GM21619 (cell line): ENCODE measurements around the gene TLE1.
"Not testable (repeated sequence)": the region's sequence is repeated elsewhere in the genome, so short reads cannot be mapped to it uniquely, and the experiment has no call there.

Source experiments
- ATAC-seq: cut with Tn5 transposase; IDR thresholded peaks from one replicate; pipeline ENCODE4 v1.9.1; 2021; ENCODE audit not compliant: unreplicated experiment

TLE1 gene

DNA sequence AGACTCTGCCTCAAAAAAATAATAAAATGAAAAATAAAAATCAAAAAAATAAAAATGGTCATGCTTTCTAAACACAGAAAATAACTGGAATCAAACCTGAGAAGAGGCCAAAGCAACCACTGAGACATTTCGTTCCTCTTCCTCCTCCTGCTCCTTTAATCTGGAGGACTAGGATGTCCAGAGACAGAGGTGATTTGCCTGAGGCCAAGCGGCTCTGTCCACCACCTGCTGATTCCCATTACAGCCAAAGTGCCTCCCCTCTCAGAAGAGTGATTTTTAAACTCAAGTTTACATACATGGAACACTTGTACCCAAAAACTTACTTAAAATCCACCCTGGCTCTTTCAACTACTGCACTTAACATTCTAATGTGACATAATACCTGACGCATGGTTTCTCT is 65.6 kb downstream of the TLE1 start:
- ATAC-seq, result no peak

DNA sequence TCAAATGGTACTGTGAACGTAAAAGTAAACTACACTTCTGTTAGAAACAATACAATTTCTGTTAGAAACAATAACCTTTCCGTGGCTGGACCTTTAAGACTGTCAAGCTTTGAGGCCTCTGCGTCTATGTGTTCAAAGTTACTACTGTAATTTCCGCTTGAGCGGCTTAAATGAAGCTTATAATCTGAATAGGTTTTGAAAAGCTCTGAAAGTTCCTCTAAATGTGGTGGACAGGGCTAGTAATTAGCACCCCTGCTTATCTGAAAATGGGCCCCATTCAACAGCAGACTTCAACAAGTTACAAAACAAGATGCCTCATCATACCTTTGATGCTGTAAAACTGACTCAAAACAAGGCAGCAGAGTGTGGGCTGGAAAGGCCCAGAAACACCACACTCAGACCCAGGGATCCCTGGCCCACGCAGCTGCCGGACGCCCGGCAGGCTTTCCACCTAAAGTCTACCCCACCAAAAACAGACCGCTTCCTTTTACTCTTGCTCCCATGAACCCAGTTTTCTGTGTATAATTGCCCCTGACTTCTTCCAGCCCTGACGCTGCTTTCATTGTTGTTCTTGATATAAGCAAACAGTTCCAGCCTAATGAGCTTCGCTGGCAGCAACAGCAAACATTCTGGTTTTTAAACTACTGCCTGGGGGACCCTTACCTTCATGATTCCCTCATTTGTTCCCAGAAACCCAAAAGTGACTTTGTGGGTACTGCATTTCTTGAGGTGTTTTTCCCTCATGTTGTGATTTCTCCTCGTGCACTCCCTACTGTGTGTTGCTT is 66.7 kb downstream of the TLE1 start:
- no peak for ATAC-seq

DNA sequence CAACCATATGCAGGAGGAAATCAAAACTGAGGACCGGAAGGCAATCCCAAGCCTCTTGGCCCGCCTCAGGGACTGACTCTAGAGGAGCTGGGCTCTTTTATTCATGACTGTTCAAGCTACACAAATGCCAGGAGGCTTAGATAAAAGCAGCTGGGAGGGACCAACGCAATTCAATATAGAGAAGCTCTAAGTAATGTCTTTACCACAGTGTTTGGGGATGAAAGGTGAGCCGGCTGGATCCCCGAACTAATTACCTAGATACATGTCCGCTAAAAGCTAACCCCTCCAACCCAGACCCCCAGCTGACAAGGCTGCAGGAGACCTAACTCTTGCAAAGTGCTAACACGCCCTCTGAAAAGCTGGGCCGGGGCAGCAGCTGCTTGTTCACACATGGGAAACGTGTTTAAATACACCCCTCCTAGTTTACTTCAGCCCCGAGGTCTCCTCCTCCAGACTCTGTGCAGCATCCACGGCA is 67.5 kb downstream of the TLE1 start:
- no peak for ATAC-seq

DNA sequence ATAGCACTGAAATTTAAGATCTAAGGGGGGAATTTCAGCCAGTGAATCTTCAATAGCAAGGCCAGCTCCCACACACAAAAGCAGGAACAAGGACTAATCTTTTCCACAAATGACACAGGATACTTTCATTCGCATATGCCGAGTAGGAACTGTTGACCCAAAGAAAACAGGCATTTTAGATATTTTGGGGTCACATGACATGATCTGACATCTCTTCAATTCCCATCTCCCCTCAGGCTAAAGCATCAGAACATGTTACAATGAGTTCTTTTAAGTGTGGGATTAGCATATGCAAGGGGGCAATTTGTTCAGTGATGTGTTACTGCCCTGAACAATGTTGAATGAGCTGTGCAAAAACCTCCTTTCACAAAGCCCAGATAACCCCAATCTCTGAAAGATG is 68.2 kb downstream of the TLE1 start:
- ATAC-seq, result no peak

DNA sequence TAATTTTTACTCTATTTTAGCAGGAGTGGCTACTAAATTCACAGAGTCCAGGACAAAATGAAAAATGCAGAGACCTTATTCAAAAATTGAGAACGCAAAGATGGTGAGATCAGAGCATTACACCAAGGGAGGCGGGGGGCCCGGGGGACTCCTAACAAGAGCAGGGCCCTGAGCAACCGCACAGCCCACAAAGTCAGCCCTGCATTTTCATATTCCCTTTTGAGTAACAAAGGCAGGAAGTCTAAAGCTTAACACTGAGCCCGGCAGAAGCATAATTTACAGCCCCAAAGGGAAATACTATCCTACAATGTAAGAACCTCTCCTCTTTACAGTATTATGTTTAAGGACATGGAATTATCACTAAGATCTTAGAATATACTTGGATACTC is 69.4 kb downstream of the TLE1 start:
- peak; percentile 54 for ATAC-seq

DNA sequence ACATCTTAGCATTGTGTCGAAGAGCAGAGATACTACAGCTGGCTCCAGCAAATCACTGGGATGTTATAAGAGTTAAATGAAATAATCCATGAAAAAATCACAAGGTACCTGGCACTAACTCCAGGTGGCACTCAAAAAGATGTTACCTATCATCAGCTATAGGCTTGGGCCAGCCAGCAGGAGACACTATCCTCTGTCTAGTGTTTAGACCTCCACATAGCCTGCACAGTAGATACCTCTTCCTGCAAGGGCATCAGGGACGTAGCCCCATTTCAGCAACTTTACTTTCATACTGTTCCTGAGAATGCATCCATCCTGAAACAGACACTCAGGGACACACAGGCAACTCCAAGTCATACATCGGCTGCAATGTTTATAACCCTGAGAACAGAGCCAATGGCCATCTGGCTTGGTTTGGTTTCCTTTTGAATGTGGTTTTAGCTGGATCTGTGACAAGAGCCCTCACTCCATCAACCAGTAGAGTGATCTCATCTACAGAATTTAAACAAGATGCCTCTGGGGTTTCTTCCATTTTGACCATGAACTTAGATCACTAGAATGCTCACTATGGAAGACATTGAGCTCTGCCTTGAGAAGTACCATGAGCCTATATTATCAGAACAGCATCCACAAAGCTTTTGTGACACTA is 69.9 kb downstream of the TLE1 start:
- ATAC-seq, result peak; percentile 34

DNA sequence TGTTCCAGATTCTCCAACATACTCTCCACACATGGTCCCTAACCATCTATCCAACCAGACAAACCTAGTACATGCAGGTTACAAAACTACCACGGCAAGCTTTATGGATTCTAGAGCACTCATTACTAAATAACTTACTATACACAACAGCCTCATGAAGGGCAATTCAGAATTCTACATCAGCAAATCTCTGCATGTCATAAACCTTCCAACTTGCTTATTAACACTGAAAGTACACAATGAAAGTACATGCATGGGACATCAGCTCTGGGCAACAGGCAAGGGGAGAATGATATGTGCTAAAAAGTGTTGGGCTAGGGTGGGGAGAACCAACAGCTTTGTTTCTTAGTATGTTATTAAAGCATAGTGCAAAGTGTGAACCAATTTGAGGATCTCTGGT is 70.4 kb downstream of the TLE1 start:
- no peak for ATAC-seq

DNA sequence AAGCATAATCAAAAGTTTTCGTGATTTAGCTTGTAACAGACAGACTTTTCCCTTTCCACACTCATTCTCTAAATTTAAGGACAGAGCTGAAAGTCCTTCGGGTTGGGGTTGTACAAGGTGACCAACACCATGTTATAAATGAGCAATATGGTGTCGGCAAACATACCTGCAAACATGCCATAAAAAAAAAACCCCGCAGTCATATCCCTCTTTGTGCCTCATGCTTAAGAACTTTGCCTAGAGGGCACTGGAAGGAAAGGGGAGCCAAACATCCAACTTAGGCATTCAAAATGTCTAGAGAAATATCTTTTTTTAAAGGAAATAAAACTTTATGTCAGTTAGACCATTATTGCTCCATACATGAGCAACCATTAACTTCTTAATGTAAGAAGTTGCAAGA is 73.2 kb downstream of the TLE1 start:
- ATAC-seq, result no peak

DNA sequence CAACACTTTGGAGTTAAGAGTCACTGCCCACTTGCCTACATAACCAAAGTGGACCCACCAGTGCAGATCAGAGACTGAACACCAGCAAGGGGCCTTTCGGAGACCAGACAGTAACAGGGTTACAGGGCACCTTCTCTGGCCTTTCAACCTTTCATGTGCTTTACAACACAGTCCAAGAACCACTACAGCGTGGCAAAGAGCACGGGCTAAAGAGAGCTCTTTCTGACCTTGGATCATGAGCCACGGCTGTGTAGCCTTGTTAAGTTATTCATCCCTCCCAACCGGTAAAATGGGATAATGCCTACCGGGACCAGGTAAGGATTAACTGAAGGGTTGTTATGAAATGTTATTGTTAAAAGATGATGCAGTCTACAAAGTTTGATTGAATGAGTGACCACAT is 75.0 kb downstream of the TLE1 start:
- no peak for ATAC-seq

DNA sequence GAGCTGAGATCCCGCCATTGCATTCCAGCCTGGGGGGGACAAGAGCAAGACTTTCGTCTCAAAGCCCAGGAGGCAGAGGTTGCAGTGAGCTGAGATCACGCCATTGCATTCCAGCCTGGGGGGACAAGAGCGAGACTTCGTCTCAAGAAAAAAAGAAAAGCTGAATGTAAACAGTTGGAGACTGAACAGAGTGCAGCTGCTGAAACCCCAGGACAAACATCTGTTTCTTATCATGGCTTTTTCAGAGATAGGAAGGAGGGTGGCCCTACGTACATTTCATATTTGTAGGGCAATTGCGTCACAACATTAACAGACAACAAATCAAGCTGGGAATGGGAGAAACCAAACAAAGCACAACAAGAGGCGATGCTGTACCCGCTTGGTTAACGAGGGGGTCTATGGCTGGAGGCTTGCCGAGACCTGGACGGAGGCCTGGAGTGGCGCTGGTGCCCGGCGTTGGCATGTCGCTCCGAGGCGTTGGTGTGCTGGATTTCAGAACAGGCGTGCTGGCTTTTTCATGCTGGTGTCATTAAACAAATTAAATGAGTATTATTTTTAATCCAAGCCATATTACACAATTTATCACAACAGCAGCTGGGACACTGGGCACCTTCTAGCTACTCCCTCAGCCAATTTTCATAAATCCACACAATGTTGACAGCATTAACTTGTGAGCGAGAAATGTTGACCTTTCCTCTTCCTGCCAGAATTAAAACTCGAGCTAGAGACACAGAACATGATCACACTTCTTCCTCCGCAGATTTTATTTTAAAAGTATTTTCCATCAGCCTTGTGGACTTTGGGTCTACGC is 76.1 kb downstream of the TLE1 start:
- ATAC-seq, result no peak

DNA sequence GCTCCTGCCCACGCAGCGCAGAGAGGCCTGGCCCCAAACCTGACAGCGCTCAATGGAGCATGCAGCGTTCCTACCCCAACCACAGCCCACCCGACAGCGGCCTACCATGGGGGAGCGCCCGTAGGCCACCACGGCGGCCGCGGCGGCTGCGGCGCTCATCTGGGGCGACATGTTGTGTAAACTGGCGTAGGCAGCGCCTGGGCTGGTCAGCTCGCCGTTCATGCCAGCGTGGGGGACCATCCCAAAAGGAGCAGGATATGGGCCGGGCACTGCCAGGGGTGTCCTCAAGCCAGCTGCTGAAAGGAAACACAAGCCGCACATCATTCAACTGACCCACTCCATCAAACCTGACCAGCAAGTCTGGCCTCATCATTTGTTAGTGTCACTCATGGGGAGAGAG is 77.7 kb downstream of the TLE1 start:
- no peak for ATAC-seq

DNA sequence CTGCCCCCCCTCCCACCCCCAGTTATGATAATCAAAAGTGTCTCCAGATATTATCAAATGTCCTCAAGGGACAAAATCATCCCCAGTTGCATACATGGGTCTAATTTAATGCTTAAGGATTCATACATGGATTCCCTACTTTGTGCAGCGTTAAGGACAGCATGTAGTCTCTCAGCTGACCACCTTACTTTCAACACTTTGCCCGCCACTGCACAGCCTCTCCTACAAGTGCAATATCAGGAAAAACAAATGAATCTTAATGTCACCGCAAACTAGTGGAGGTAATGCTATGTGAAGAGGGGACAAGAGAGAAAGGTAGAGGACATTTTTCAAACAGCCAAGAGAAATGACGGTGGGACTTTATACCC is 78.6 kb downstream of the TLE1 start:
- ATAC-seq, result no peak

DNA sequence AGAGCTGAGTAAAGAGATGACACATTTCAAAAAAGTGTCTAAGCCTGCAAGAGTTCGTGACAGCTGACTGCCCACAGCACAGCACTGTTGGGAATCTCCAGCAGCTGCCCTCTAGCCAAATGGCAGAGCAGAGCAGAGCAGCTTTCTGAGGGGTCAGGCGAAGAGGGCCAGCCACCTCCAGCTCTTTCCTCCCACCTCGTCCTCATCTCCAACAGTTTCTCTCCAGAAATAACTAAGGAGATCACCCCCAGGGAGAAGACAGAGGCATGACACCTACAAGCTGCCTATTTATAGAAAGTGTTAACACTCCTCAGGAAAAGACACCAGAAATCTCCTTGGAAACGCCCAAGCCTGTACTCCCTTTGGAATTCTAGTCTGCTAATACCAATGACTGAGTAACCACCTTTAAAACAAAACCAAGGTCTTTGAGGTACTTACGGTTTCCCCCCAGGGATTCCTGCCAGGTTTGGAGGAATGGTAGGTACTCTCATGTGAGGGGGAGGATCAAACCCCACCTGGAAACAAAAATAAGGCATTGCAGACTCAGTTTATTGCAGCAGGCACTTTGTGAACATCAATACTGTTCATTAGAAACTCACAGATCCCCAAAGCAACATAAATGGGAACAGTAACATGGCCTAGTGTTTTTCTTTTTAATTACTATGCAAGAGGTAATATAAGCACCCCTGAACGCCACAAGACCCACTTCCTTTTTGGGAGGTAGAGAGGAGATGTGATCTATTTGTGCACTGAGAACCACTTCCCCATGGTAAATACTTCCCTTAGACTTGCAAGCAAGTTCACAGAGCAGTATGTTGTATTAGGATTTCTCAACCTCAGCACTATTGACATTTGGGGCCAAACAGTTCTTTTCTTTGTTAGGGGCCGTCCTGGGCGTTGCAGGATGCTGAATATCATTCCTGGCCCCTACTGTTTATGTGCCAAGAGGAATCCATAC is 79.3 kb downstream of the TLE1 start:
- no peak for ATAC-seq

DNA sequence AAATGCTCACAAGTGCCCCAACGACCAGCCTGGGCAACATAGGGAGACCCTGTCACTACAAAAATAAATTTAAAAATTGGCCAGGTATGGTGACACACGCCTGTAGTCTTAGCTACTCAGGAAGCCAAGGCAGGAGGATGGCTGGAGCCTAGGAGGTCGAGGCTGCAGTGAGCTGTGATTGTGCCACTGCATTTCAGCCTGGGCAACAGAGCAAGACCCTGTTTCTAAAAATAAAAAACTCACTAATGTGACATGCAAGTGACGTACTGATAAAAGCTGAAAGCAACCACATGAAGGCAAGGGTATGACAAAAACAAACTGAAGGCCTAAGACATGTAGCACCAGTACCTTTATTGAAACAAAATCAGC is 81.1 kb downstream of the TLE1 start:
- no peak for ATAC-seq

DNA sequence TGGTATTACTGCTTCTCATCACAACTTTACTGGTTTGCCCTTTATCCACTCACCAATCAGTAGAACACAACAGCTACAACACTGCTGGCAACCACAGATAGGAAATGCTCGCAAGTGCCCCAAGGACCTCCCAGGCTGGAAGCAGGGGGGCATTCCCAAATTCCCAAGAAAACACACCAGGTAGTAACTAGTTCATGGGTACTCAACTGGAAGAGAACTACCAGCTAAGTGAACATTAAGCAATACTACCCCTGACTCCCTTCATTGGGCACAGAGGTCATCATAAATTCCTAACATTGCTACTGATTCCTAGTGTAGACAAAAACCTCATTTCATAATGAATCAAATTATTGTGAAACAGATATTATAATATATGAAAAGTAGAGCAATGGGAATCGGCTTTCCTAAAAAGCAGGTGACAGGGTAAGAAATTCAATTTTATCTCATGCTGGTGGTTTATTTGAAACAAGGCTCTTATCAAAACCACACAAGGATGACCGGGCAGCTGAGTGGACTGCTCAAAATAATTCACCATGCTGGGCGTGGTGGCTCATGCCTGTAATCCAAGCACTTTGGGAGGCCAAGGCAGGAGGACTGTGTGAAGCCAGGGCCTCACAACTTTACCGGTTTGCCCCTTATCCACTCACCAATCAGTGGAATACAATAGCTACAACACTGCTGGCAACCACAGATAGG is 81.6 kb downstream of the TLE1 start:
- no peak for ATAC-seq

DNA sequence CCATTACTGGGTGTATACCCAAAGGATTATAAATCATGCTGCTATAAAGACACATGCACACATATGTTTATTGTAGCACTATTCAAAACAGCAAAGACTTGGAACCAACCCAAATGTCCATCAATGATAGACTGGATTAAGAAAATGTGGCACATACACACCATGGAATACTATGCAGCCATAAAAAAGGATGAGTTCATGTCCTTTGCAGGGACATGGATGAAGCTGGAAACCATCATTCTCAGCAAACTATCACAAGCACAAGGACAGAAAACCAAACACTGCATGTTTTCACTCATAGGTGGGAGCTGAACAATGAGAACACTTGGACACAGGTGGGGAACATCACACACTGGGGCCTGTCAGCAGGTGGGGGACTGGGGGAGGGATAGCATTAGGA is 83.1 kb downstream of the TLE1 start:
- not testable (repeated sequence) for ATAC-seq

DNA sequence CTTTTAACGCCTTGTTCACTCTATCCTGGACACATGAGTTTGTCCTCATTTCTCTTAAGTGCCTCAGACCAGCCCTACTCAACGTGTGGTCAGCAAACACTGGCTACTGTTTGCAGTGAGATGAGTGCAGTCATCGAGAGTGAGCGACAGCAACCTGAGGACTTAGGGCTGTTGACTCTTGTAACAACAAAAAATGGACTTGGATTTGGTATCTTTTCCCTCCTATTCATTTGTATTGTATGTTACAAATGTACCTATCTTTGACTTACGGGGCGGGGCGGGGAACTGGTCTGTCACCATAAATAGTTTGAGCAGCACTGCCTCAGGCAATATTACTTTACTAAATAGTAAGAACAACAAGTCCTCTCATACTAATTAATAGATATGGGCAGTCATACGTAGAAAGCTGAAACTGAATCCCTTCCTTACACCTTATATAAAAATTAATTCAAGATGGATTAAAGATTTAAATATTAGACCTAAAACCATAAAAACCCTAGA is 84.1 kb downstream of the TLE1 start:
- no peak for ATAC-seq

DNA sequence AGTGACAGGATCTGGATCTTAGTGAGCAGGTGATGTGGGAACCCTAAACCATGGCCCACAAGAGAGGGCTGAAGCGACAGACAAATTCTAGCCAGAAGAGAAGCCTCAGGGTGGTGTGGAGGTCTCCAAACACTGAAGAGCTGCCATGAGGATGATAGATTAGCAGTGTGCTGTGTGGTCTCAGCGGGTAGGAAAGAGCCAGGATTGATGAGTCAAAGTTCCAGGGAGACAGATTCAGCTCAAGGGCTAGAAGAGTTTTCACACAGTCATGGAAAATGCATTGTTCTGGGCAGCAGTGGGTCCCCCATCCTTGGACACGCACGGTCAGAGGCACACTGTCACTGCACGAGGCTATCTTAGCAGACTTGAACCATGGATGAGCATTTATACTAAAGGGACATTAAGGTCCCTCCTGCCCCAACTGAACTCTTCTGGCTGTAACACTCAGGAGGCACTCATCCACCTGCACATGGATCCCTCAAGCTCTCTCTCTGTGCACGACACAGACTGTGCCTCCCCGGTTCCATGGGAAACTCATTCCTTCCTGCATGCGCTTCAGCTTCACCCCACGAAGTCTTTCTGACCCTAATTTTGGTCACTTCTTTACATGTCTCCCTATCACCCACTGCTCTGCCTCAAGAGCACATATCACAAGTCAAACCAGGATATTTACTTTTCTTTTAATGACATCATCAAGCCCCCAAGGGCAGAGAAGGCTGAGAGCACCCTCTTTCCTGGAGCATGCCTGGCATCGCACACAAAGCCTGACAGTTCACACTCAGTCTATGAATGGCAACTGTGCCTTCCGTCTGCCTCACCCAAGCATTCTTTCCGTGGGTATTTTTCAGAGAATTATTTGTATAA is 84.8 kb downstream of the TLE1 start:
- ATAC-seq, result no peak
